Liver (tissue), 9 donors: ENCODE measurements around the gene SEMA3G. TPM values are rescaled to one million over a fixed set of nuclear protein-coding genes. Genes with fewer than 3 reads are reported as not detected.
A peak's percentile ranks its signal among the peaks of the same experiment; 100 is the strongest.

ENCODE experiments used
- DNase-seq: peaks from one replicate; pipeline ENCODE4 v3.0.0-alpha.2; 2017; ENCODE audit warnings: low spot score
- H3K27ac ChIP-seq, 2 donors: one replicate each; pipeline ENCODE4 v1.7.0; 2013; ENCODE audit warnings: inconsistent platforms in 2 of 2, low read length in 2 of 2, control low read depth in 1 of 2, low read depth in 1 of 2, mild to moderate bottlenecking in 1 of 2
- H3K27me3 ChIP-seq, 4 donors: one replicate each; pipeline versions ENCODE4 v1.6.1 to v1.7.0; 2013; ENCODE audit warnings: low read length in 3 of 4, inconsistent platforms in 1 of 4, mild to moderate bottlenecking in 1 of 4, moderate library complexity in 1 of 4; ENCODE audit not compliant: control insufficient read depth in 4 of 4, insufficient read depth in 4 of 4
- H3K36me3 ChIP-seq, 4 donors: one replicate each; pipeline versions ENCODE4 v1.6.1 to v1.7.0; 2013; ENCODE audit warnings: low read length in 3 of 4, mild to moderate bottlenecking in 3 of 4, low read depth in 1 of 4, moderate library complexity in 1 of 4; ENCODE audit not compliant: control insufficient read depth in 4 of 4, insufficient read depth in 3 of 4
- H3K4me1 ChIP-seq, 4 donors: one replicate each; pipeline versions ENCODE4 v1.6.1 to v1.7.0; 2013; ENCODE audit warnings: low read length in 3 of 4, mild to moderate bottlenecking in 3 of 4, moderate library complexity in 1 of 4; ENCODE audit not compliant: control insufficient read depth in 4 of 4, insufficient read depth in 4 of 4
- H3K4me3 ChIP-seq, 3 donors: one replicate each; pipeline versions ENCODE4 v1.6.1 to v1.7.0; 2013; ENCODE audit warnings: low read length in 3 of 3, control low read depth in 1 of 3, low read depth in 1 of 3, mild to moderate bottlenecking in 1 of 3
- H3K9ac ChIP-seq, 2 donors: one replicate each; pipeline ENCODE4 v1.7.0; 2013; ENCODE audit warnings: low read length in 2 of 2, mild to moderate bottlenecking in 2 of 2, moderate library complexity in 2 of 2, control low read depth in 1 of 2, low read depth in 1 of 2
- H3K9me3 ChIP-seq, 4 donors: one replicate each; pipeline versions ENCODE4 v1.6.1 to v1.7.0; 2013; ENCODE audit warnings: low read length in 3 of 4; ENCODE audit not compliant: control insufficient read depth in 4 of 4
- EGR1 ChIP-seq, 2 donors: IDR thresholded peaks; 2 replicates each; pipeline ENCODE4 v1.6.1; 2016 to 2018; ENCODE audit warnings: antibody characterized with exemption in 2 of 2, low read depth in 2 of 2
- FOXA1 ChIP-seq: IDR thresholded peaks from 2 replicates; pipeline ENCODE4 v1.6.1; 2016; ENCODE audit warnings: antibody characterized with exemption
- HNF4A ChIP-seq, 2 donors: conservative IDR thresholded peaks; 2 replicates each; pipeline ENCODE4 v1.6.1; 2016; ENCODE audit warnings: antibody characterized with exemption in 2 of 2, mild to moderate bottlenecking in 2 of 2
- MAX ChIP-seq: IDR thresholded peaks from 2 replicates; pipeline ENCODE4 v1.6.1; 2016; ENCODE audit warnings: antibody characterized with exemption
- NR2F2 ChIP-seq: IDR thresholded peaks from 2 replicates; pipeline ENCODE4 v1.6.1; 2016; ENCODE audit warnings: antibody characterized with exemption
- RAD21 ChIP-seq, 2 donors: IDR thresholded peaks; 2 replicates each; pipeline ENCODE4 v1.6.1; 2016; ENCODE audit warnings: antibody characterized with exemption in 2 of 2, mild to moderate bottlenecking in 2 of 2
- REST ChIP-seq: IDR thresholded peaks from 2 replicates; pipeline ENCODE4 v1.6.1; 2016; ENCODE audit warnings: antibody characterized with exemption, mild to moderate bottlenecking
- RXRA ChIP-seq, 2 donors: IDR thresholded peaks; 2 replicates each; pipeline ENCODE4 v1.6.1; 2017 to 2018; ENCODE audit warnings: antibody characterized with exemption in 2 of 2, mild to moderate bottlenecking in 1 of 2
- SP1 ChIP-seq: IDR thresholded peaks from 2 replicates; pipeline ENCODE4 v1.6.1; 2018; ENCODE audit warnings: antibody characterized with exemption, mild to moderate bottlenecking
- TAF1 ChIP-seq: conservative IDR thresholded peaks from 2 replicates; pipeline ENCODE4 v1.6.1; 2016; ENCODE audit warnings: antibody characterized with exemption, mild to moderate bottlenecking
- YY1 ChIP-seq: IDR thresholded peaks from 2 replicates; pipeline ENCODE4 v1.6.1; 2016; ENCODE audit warnings: antibody characterized with exemption, mild to moderate bottlenecking
- ZBTB33 ChIP-seq: IDR thresholded peaks from 2 replicates; pipeline ENCODE4 v1.6.1; 2016; ENCODE audit warnings: antibody characterized with exemption
- WGBS: extraction: QIAGEN DNeasy Blood & Tissue Kit; methylation state at CpG from one replicate; pipeline ENCODE4 v1.1.7; 2013; 5-methylcytosine and 5-hydroxymethylcytosine counted together
- polyA plus RNA-seq, 2 donors: library from polyadenylated mRNA; stranded (reverse) in 1 of 2; unstranded in 1 of 2; fragments of 200-250 nt in 1 of 2; fragments of >200 nt in 1 of 2; fragmentation: Nextera tagmentation in 1 of 2; extraction: Ambion mirVana in 1 of 2; gene quantifications; one replicate each; pipeline versions ENCODE4 v1.2.1 to v1.2.3, GENCODE V29; 2013 to 2015
- total RNA-seq, 2 donors: library from RNA; depleted of rRNA; stranded (reverse); fragments of >200 nt; gene quantifications; one replicate each; pipeline ENCODE4 v1.2.3, GENCODE V29; 2014
- TF ChIP-seq, protein P1 (sequence below): IDR thresholded peaks from 2 replicates; pipeline ENCODE4 v1.6.1; 2016; ENCODE audit warnings: antibody characterized with exemption
- donor health status: healthy.
- donor health status: healthy.
- donor health status: healthy.
- donor health status: healthy.
- donor health status: healthy.

The SEMA3G gene
- total and polyA plus RNA-seq, 4 donors = 0.47 to 1.2 (median 0.74) TPM

DNA sequence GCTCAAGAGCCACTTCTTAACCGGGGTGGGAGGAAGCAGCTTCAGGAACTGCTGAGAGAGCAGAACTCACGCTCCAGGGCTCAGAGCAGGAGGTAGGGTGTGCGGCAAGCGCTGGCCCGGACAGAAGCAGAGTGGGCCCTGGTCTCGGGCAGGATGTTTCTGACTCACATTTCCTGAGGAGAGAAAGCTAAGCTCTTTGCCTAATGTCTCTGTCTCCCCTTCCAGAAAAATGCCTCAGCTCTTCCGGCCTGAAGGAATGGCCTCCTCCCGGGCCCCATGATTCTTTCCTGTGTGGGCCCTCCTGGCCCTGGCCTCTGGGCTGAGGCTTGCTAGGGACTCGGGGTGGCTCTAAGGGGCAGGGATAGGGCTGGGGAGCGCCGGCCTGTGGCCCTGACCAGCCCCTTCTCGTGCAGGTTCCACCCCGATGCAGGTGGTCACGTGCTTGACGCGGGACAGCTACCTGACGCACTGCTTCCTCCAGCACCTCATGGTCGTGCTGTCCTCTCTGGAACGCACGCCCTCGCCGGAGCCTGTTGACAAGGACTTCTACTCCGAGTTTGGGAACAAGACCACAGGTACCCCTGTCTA, 46.1 kb upstream of the SEMA3G start (continued):
- TF ChIP-seq REST (no peak), YY1 (no peak), ZBTB33 (no peak), RXRA (IDR thresholded peaks at IDR 0.05) (no peak)

DNA sequence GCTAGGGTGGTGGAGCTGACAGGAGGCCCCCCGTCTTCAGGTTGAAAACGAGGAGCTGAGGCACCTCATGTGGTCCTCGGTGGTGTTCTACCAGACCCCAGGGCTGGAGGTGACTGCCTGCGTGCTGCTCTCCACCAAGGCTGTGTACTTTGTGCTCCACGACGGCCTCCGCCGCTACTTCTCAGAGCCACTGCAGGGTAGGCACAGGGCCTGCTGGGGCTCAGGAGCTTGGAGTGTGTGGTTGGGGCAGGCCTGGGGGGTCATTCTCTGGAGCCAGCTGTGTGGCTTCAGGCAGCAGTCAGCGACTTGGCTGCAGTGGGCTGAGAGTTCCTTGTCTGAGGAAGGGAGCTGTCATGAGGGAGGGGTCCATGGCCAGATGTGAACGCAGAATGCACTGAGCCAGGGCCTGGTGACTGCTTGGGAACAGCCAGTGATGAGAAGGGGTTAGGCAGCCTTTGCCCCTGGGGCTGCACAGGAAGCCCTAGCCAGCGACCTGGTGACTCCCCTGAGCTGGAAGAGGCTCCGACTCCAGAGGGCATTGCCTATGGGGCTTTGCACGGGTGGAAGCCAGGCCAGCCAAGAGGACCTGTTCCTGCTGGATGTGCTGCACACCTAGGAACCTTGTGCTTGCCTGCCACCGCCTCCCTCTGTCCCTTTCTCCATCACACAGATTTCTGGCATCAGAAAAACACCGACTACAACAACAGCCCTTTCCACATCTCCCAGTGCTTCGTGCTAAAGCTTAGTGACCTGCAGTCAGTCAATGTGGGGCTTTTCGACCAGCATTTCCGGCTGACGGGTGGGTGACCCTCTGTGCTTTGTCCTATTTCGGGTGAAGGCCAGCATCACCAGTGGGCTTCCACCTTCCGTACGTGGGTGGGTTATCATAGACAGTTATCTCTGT, 45.4 kb upstream of the SEMA3G start:
- 82% methylated on average over 22 of the region's 22 CpGs for WGBS
- H3K9ac ChIP-seq = no peak overlapping the region
- no peaks in the 10 kb centered on the region for H3K9me3 ChIP-seq
- peak overlapping the region in 1 of 2 donors; percentile 6 for H3K27ac ChIP-seq
- H3K4me3 ChIP-seq = no peak overlapping the region
- peaks cover 0 to 17% (median 2%) of the 10 kb centered on the region in 4 donors for H3K4me1 ChIP-seq
- peaks cover 16 to 60% (median 37%) of the 10 kb centered on the region in 4 donors for H3K36me3 ChIP-seq
- no peaks in the 10 kb centered on the region for H3K27me3 ChIP-seq
- TF ChIP-seq EGR1 (IDR thresholded peaks at IDR 0.05; ENCODE audit: low read depth in 2 of 2) (no peak), FOXA1 (no peak), SP1 (peak; percentile 30), RXRA (IDR thresholded peaks at IDR 0.05) (peak in 1 of 2 donors; percentile 35), RAD21 (IDR thresholded peaks at IDR 0.05) (no peak), MAX (no peak), NR2F2 (peak; percentile 90), HNF4A (conservative IDR thresholded peaks at IDR 0.05) (no peak), TAF1 (no peak), ZBTB33 (no peak)
- TF ChIP-seq, protein P1, sequence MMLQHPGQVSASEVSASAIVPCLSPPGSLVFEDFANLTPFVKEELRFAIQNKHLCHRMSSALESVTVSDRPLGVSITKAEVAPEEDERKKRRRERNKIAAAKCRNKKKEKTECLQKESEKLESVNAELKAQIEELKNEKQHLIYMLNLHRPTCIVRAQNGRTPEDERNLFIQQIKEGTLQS = no peak
- DNase-seq = no peak
